ENCODE results near the gene PNLIPRP1. TPM values are rescaled to one million over a fixed set of nuclear protein-coding genes. Genes with fewer than 3 reads are reported as not detected.

PNLIPRP1 gene
- total and polyA plus RNA-seq, 2 of the 4 experiments (the other 2 are of a cell fraction), result not detected

- Histone ChIP-seq H4K20me1 (ENCODE audit: insufficient read depth, low read length) (no peaks in the 10 kb centered on the region), H3K27ac (ENCODE audit: insufficient read depth, low read length) (no peak overlapping the region), H2BK15ac (ENCODE audit: low read depth, low read length) (no peak overlapping the region), H2AK5ac (ENCODE audit: low read depth, low read length) (no peak overlapping the region), H3K79me1 (ENCODE audit: low read depth in 1 of 2, low read length in 2 of 2) (no peaks in the 10 kb centered on the region), H4K8ac (ENCODE audit: low read depth in 2 of 2, low read length in 2 of 2) (no peak overlapping the region), H4K5ac (ENCODE audit: low read depth, low read length) (no peak overlapping the region), H2AK9ac (replicated peaks; ENCODE audit: low read depth, low read length, poor library complexity) (no peak overlapping the region), H2BK5ac (ENCODE audit: low read depth, low read length, poor library complexity, severe bottlenecking) (no peak overlapping the region), H4K91ac (ENCODE audit: insufficient read depth, low read depth, low read length) (no peak overlapping the region), H2BK120ac (ENCODE audit: low read depth, low read length) (no peak overlapping the region), H3K27me3 (ENCODE audit: control insufficient read depth, insufficient read depth, low read length) (peaks cover 2% of the 10 kb centered on the region; the same call in 1 of the 2 replicates), H3K9me3 (ENCODE audit: control insufficient read depth, insufficient read depth, low read length) (no peaks in the 10 kb centered on the region), H3K23ac (ENCODE audit: low read depth, low read length) (no peak overlapping the region), H3K4me1 (ENCODE audit: control insufficient read depth, insufficient read depth, low read length) (no peaks in the 10 kb centered on the region), H2BK20ac (ENCODE audit: low read depth, low read length) (no peak overlapping the region), H3K18ac (ENCODE audit: low read depth, low read length) (no peak overlapping the region), H3K4me3 (ENCODE audit: insufficient read depth, low read depth, low read length) (no peak overlapping the region), H3K9ac (ENCODE audit: low read depth, low read length) (no peak overlapping the region), H3K56ac (ENCODE audit: extremely low read depth, insufficient read depth, low read length) (no peak overlapping the region), H3K9me1 (ENCODE audit: insufficient read depth, low read length) (no peaks in the 10 kb centered on the region), H3K4ac (ENCODE audit: low read depth, low read length) (no peak overlapping the region), H3K14ac (replicated peaks; ENCODE audit: low read depth, low read length) (no peak overlapping the region), H3K4me2 (ENCODE audit: low read depth, low read length) (no peak overlapping the region), H3K36me3 (ENCODE audit: control insufficient read depth, insufficient read depth, low read length) (no peaks in the 10 kb centered on the region), H2AFZ (replicated peaks; ENCODE audit: low read length, poor library complexity) (no peak overlapping the region)
- BruUV-seq (replicated peaks), result no TSS peak
- ChIA-PET POLR2A (ENCODE audit: unreplicated experiment) (no interaction called here), CTCF (interaction anchor here (1.4 kb wide), 1 partner anchor 130 kb away, joined by 5 read pairs; no protein-coding TSS in a partner anchor)
- dilution Hi-C loops (cut with HindIII; ENCODE audit: low sequenced_read_pairs, unreplicated experiment), result no loop called here
- no peak for DNase-seq
- TF ChIP-seq RFX5 (IDR thresholded peaks at IDR 0.05; ENCODE audit: low read depth, low read length) (no peak), RAD21 (IDR thresholded peaks at IDR 0.05; ENCODE audit: low read length) (no peak), MAZ (IDR thresholded peaks at IDR 0.05; ENCODE audit: borderline replicate concordance, low read depth, low read length) (no peak), SMC3 (IDR thresholded peaks at IDR 0.05; ENCODE audit: low read depth, low read length) (no peak), CEBPB (IDR thresholded peaks at IDR 0.05; ENCODE audit: low read depth, low read length) (no peak), CHD1 (IDR thresholded peaks at IDR 0.05; ENCODE audit: low read depth, low read length) (no peak), MXI1 (IDR thresholded peaks at IDR 0.05; ENCODE audit: borderline replicate concordance, low read depth, low read length) (no peak), BHLHE40 (IDR thresholded peaks at IDR 0.05; ENCODE audit: low read depth, low read length) (no peak), FOS (IDR thresholded peaks at IDR 0.05; ENCODE audit: low read depth, low read length) (no peak), NFE2L2 (IDR thresholded peaks at IDR 0.05; ENCODE audit: low read depth, low read length) (no peak), POLR2A (IDR thresholded peaks at IDR 0.05; ENCODE audit: low read depth, low read length) (no peak)
- in situ Hi-C loops (cut with MboI; ENCODE audit: low sequenced_read_pairs), result no loop called here
- 70% methylated on average over 1 of the region's 5 CpGs; no CpG with 5 or more reads in 1 of the 2 experiments for WGBS, 2 experiments (ENCODE audit: extremely low coverage in 2 of 2, insufficient read length in 1 of 2)
- intact Hi-C loops (cut with micrococcal nuclease), result no loop called here
- no peak for ATAC-seq (ENCODE audit: low read depth)
Observed at GRCh38 chr10:116657863-116658551, 67.2 kb downstream of the PNLIPRP1 start.

Other genes starting within 250 kb of the PNLIPRP1 start
- gene PNLIPRP3, start 163.1 kb upstream of the PNLIPRP1 start, total RNA-seq (2012; rRNA removed), result not detected in 2 replicates
- not detected in 2 replicates for gene PNLIPRP3, start 163.1 kb upstream of the PNLIPRP1 start, polyA plus RNA-seq (2012; rRNA removed)
- gene PNLIP, start 45.0 kb upstream of the PNLIPRP1 start, total RNA-seq (2012; rRNA removed), result not detected in 2 replicates
- not detected in 2 replicates for gene PNLIP, start 45.0 kb upstream of the PNLIPRP1 start, polyA plus RNA-seq (2012; rRNA removed)
- gene PNLIPRP2, start 30.0 kb downstream of the PNLIPRP1 start, total RNA-seq (2012; rRNA removed), result not detected in 2 replicates
- gene PNLIPRP2, start 30.0 kb downstream of the PNLIPRP1 start, polyA plus RNA-seq (2012; rRNA removed), result not detected in 2 replicates
- gene HSPA12A, start 151.6 kb downstream of the PNLIPRP1 start, total RNA-seq (2012; rRNA removed), result 16.1 and 18.6 TPM in 2 replicates
- 14.6 and 16.7 TPM in 2 replicates for gene HSPA12A, start 151.6 kb downstream of the PNLIPRP1 start, polyA plus RNA-seq (2012; rRNA removed)

All from IMR-90 (cell line).